ENCODE measurements around the gene GRK5.
"Not testable (repeated sequence)": the region's sequence is repeated elsewhere in the genome, so short reads cannot be mapped to it uniquely, and the experiment has no call there.

The GRK5 gene

GRCh38 chr10:119463195-119463594, 255.8 kb downstream of the GRK5 start:
- in situ Hi-C loops (cut with MboI; ENCODE audit: low sequenced_read_pairs), result not testable (repeated sequence)

GRCh38 chr10:119465085-119465484, 257.7 kb downstream of the GRK5 start:
- in situ Hi-C loops (cut with MboI; ENCODE audit: low sequenced_read_pairs), result no loop called here

GRCh38 chr10:119466076-119466475, 258.7 kb downstream of the GRK5 start:
- in situ Hi-C loops (cut with MboI; ENCODE audit: low sequenced_read_pairs), result no loop called here

GRCh38 chr10:119466655-119467054, 259.3 kb downstream of the GRK5 start:
- in situ Hi-C loops (cut with MboI; ENCODE audit: low sequenced_read_pairs), result no loop called here

GRCh38 chr10:119468542-119469324, 261.4 kb downstream of the GRK5 start:
- in situ Hi-C loops (cut with MboI; ENCODE audit: low sequenced_read_pairs), result no loop called here

- in situ Hi-C loops (cut with MboI; ENCODE audit: low sequenced_read_pairs), result no loop called here
These were observed 261.9 kb downstream of the GRK5 start for GRCh38 chr10:119469325-119469707.

GRCh38 chr10:119469846-119470245, 262.5 kb downstream of the GRK5 start:
- in situ Hi-C loops (cut with MboI; ENCODE audit: low sequenced_read_pairs), result no loop called here

GRCh38 chr10:119470920-119471702, 263.7 kb downstream of the GRK5 start:
- in situ Hi-C loops (cut with MboI; ENCODE audit: low sequenced_read_pairs), result no loop called here

GRCh38 chr10:119473771-119474170, 266.4 kb downstream of the GRK5 start:
- in situ Hi-C loops (cut with MboI; ENCODE audit: low sequenced_read_pairs), result no loop called here

GRCh38 chr10:119474606-119475005, 267.2 kb downstream of the GRK5 start:
- in situ Hi-C loops (cut with MboI; ENCODE audit: low sequenced_read_pairs), result no loop called here

GRCh38 chr10:119477444-119477843, 270.1 kb downstream of the GRK5 start:
- in situ Hi-C loops (cut with MboI; ENCODE audit: low sequenced_read_pairs), result no loop called here

- in situ Hi-C loops (cut with MboI; ENCODE audit: low sequenced_read_pairs), result no loop called here
These were observed 270.9 kb downstream of the GRK5 start for GRCh38 chr10:119478111-119478802.

GRCh38 chr10:119478811-119479341, 271.5 kb downstream of the GRK5 start:
- in situ Hi-C loops (cut with MboI; ENCODE audit: low sequenced_read_pairs), result no loop called here

- in situ Hi-C loops (cut with MboI; ENCODE audit: low sequenced_read_pairs), result no loop called here
These were observed 272.2 kb downstream of the GRK5 start for GRCh38 chr10:119479532-119479931.

GRCh38 chr10:119480667-119481066, 273.3 kb downstream of the GRK5 start:
- in situ Hi-C loops (cut with MboI; ENCODE audit: low sequenced_read_pairs), result no loop called here

- in situ Hi-C loops (cut with MboI; ENCODE audit: low sequenced_read_pairs), result no loop called here
These were observed 274.5 kb downstream of the GRK5 start for GRCh38 chr10:119481781-119482426.

- in situ Hi-C loops (cut with MboI; ENCODE audit: low sequenced_read_pairs), result no loop called here
These were observed 275.6 kb downstream of the GRK5 start for GRCh38 chr10:119483001-119483400.

GRCh38 chr10:119483839-119484238, 276.5 kb downstream of the GRK5 start:
- in situ Hi-C loops (cut with MboI; ENCODE audit: low sequenced_read_pairs), result no loop called here

- in situ Hi-C loops (cut with MboI; ENCODE audit: low sequenced_read_pairs), result no loop called here
These were observed 281.3 kb downstream of the GRK5 start for GRCh38 chr10:119488675-119489074.

- in situ Hi-C loops (cut with MboI; ENCODE audit: low sequenced_read_pairs), result no loop called here
These were observed 282.6 kb downstream of the GRK5 start for GRCh38 chr10:119489991-119490326.

All from HL-60/S4 treated with retinoic acid at 250 ng/mL for 4 days and 3 days (cell line).